WTC11 (cell line): ENCODE data around the gene PAM. TPM values are rescaled to one million over a fixed set of nuclear protein-coding genes. Genes with fewer than 3 reads are reported as not detected.

Experiments used
- ATAC-seq: fragments of 200-7000 bp; cut with Tn5 transposase; 2 replicates; pipeline ENCODE4 v1.10.0; 2021; ENCODE audit warnings: mild to moderate bottlenecking, moderate library complexity
- CTCF ChIA-PET: fragments of 300-600 bp; sonication (Branson Sonifier 250); formaldehyde crosslinking; loops from one replicate; lab custom pipeline; 2021; ENCODE audit warnings: antibody characterized with exemption; lab: Charles Lee
- POLR2A ChIA-PET: fragments of 350-600 bp; sonication (Branson Sonifier 250); formaldehyde crosslinking; loops from one replicate; lab custom pipeline; 2021; ENCODE audit warnings: antibody characterized with exemption; lab: Charles Lee
- DNase-seq: peaks from one replicate; pipeline ENCODE4 v3.0.0; 2021; ENCODE audit warnings: low spot score
- H3K27ac Mint-ChIP-seq: 2 replicates; pipeline ENCODE4 v1.8.0; 2021; ENCODE audit warnings: mixed read lengths
- H3K27me3 Mint-ChIP-seq: 2 replicates; pipeline ENCODE4 v1.8.0; 2021; ENCODE audit warnings: low read depth, mild to moderate bottlenecking, moderate library complexity, mixed read lengths
- H3K36me3 Mint-ChIP-seq: 2 replicates; pipeline ENCODE4 v1.8.0; 2021; ENCODE audit warnings: mixed read lengths
- H3K4me1 Mint-ChIP-seq: 2 replicates; pipeline ENCODE4 v1.8.0; 2022; ENCODE audit warnings: mixed read lengths
- H3K4me3 Mint-ChIP-seq: 2 replicates; pipeline ENCODE4 v1.8.0; 2021; ENCODE audit warnings: mild to moderate bottlenecking, moderate library complexity, mixed read lengths
- H3K9me3 Mint-ChIP-seq: 2 replicates; pipeline ENCODE4 v1.8.0; 2021; ENCODE audit warnings: mixed read lengths
- ATF1 ChIP-seq: sonication (generic); formaldehyde crosslinking; IDR thresholded peaks from 2 replicates; pipeline ENCODE4 v1.8.1; 2023; ENCODE audit warnings: mild to moderate bottlenecking, moderate library complexity, missing genetic modification reagents
- CBFB ChIP-seq: sonication (generic); formaldehyde crosslinking; IDR thresholded peaks from 2 replicates; pipeline ENCODE4 v1.8.1; 2022; ENCODE audit warnings: mild to moderate bottlenecking, low read depth, missing genetic modification reagents
- CREB1 ChIP-seq: sonication (generic); formaldehyde crosslinking; IDR thresholded peaks from 2 replicates; pipeline ENCODE4 v1.8.0; 2023; ENCODE audit warnings: mild to moderate bottlenecking, missing genetic modification reagents
- EMX1 ChIP-seq: fragments of 250-450 bp; sonication (Bioruptor Pico); IDR thresholded peaks from 2 replicates; pipeline ENCODE4 v1.8.0; 2021; ENCODE audit warnings: mild to moderate bottlenecking
- ESRRA ChIP-seq: sonication (generic); formaldehyde crosslinking; IDR thresholded peaks from 2 replicates; pipeline ENCODE4 v1.8.1; 2022; ENCODE audit warnings: mild to moderate bottlenecking, missing genetic modification reagents, borderline replicate concordance
- FOXP1 ChIP-seq: sonication (generic); formaldehyde crosslinking; IDR thresholded peaks from 2 replicates; pipeline ENCODE4 v1.8.0; 2022; ENCODE audit warnings: missing genetic modification reagents, mild to moderate bottlenecking, moderate library complexity, borderline replicate concordance
- GRHL2 ChIP-seq: fragments of 250-450 bp; sonication (Bioruptor Pico); IDR thresholded peaks from 2 replicates; pipeline ENCODE4 v1.8.0; 2022; ENCODE audit warnings: mild to moderate bottlenecking, moderate library complexity; ENCODE audit not compliant: insufficient replicate concordance, severe bottlenecking
- OVOL2 ChIP-seq: fragments of 250-450 bp; sonication (Bioruptor Pico); IDR thresholded peaks from 2 replicates; pipeline ENCODE4 v1.9.0; 2021; ENCODE audit warnings: mild to moderate bottlenecking, borderline replicate concordance
- TCF7 ChIP-seq: sonication (generic); formaldehyde crosslinking; IDR thresholded peaks from 2 replicates; pipeline ENCODE4 v1.8.0; 2022; ENCODE audit warnings: mild to moderate bottlenecking, low read depth, missing genetic modification reagents, moderate library complexity
- ZNF219 ChIP-seq: sonication (generic); formaldehyde crosslinking; IDR thresholded peaks from 2 replicates; pipeline ENCODE4 v1.8.0; 2023; ENCODE audit warnings: missing genetic modification reagents, mild to moderate bottlenecking, borderline replicate concordance
- ZNF317 ChIP-seq: sonication (generic); formaldehyde crosslinking; IDR thresholded peaks from 2 replicates; pipeline ENCODE4 v1.8.1; 2023; ENCODE audit warnings: low read depth, mild to moderate bottlenecking, moderate library complexity, missing genetic modification reagents, borderline replicate concordance
- total RNA-seq: library from RNA; stranded (reverse); gene quantifications from 3 replicates; pipeline ENCODE4 v1.2.3, GENCODE V29; 2021
- TF ChIP-seq, protein P1 (sequence below): sonication (generic); formaldehyde crosslinking; IDR thresholded peaks from 2 replicates; pipeline ENCODE4 v1.8.1; 2023; ENCODE audit warnings: mild to moderate bottlenecking, missing genetic modification reagents, moderate library complexity
- TF ChIP-seq, protein P2 (sequence below): sonication (generic); formaldehyde crosslinking; IDR thresholded peaks from 2 replicates; pipeline ENCODE4 v1.8.1; 2023; ENCODE audit warnings: mild to moderate bottlenecking, missing genetic modification reagents
- TF ChIP-seq, protein P3 (sequence below): sonication (generic); formaldehyde crosslinking; IDR thresholded peaks from 2 replicates; pipeline ENCODE4 v1.8.1; 2022; ENCODE audit warnings: low read depth, missing genetic modification reagents, borderline replicate concordance
- TF ChIP-seq, protein P4 (sequence below): sonication (generic); formaldehyde crosslinking; IDR thresholded peaks from 2 replicates; pipeline ENCODE4 v1.8.1; 2023; ENCODE audit warnings: mild to moderate bottlenecking, missing genetic modification reagents
- TF ChIP-seq, protein P5 (sequence below): sonication (generic); formaldehyde crosslinking; IDR thresholded peaks from 2 replicates; pipeline ENCODE4 v1.8.1; 2023; ENCODE audit warnings: mild to moderate bottlenecking, missing genetic modification reagents, moderate library complexity
- TF ChIP-seq, protein P6 (sequence below): fragments of 250-450 bp; sonication (Bioruptor Pico); IDR thresholded peaks from 2 replicates; pipeline ENCODE4 v2.1.2; 2022; ENCODE audit warnings: mild to moderate bottlenecking, moderate library complexity
- TF ChIP-seq, protein P7 (sequence below): sonication (generic); formaldehyde crosslinking; IDR thresholded peaks from 2 replicates; pipeline ENCODE4 v1.8.0; 2022; ENCODE audit warnings: mild to moderate bottlenecking, missing genetic modification reagents

Gene PAM
- total RNA-seq, 1 experiment from 2014 or later, result 52.3 TPM

DNA sequence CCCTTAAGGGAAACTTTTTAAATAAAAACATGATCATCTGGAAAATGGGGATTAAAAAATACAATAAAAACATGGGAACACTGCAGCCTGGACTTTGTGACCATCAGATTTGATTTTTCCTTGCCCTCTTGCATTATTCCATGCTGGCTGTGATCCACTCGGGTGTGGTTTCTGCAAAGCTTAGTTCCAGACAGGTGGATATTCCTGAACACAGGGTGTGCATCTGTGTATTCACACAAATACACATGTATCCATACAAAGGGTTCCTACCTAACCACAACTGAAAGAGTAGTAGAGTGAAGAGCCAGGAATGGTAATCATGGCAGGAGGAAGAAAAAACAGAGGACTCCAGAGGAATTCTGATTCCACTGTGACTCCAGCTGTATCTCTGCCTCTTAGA lies 178.2 kb downstream of the PAM start (continued):
- TF ChIP-seq, protein P1, sequence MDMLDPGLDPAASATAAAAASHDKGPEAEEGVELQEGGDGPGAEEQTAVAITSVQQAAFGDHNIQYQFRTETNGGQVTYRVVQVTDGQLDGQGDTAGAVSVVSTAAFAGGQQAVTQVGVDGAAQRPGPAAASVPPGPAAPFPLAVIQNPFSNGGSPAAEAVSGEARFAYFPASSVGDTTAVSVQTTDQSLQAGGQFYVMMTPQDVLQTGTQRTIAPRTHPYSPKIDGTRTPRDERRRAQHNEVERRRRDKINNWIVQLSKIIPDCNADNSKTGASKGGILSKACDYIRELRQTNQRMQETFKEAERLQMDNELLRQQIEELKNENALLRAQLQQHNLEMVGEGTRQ (CRISPR knock-in tag), result no peak

DNA sequence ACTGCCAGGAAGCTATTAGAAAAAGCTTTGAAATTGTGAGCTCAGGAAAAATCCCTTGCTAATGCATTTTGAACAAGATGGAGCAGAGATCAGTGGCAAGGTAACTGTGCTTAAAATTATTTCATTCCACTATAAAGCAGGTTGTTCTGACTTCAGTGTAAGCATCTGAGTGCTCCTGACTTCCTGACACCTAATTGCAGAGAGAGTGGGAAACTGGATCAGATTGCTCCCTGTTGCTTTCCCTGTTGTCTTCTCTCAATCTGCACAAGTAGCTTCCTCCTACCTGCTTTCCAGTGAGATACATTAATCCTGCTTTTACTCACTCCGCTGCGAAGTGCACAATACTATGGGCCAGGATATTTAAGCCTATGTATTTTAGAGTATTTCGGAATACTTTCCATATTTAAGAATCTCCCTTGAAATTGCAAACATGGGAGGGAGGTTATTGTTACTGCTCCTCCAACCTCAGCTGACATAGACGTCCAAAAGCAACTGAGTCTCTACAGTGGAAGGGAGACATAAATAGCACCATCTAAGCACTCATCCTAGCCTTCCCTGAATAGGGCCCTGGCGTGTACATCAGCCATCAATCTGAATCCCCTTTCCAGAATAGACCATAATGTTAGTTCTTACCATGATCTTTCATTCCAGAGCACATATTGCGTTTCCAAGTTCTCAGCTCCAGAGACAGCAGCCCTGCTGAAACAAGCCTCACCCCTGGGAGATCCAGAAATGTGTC lies 178.8 kb downstream of the PAM start:
- no peaks in the 10 kb centered on the region for H3K9me3 Mint-ChIP-seq
- TF ChIP-seq, protein P2, sequence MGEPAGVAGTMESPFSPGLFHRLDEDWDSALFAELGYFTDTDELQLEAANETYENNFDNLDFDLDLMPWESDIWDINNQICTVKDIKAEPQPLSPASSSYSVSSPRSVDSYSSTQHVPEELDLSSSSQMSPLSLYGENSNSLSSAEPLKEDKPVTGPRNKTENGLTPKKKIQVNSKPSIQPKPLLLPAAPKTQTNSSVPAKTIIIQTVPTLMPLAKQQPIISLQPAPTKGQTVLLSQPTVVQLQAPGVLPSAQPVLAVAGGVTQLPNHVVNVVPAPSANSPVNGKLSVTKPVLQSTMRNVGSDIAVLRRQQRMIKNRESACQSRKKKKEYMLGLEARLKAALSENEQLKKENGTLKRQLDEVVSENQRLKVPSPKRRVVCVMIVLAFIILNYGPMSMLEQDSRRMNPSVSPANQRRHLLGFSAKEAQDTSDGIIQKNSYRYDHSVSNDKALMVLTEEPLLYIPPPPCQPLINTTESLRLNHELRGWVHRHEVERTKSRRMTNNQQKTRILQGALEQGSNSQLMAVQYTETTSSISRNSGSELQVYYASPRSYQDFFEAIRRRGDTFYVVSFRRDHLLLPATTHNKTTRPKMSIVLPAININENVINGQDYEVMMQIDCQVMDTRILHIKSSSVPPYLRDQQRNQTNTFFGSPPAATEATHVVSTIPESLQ, result no peak
- TF ChIP-seq TCF7 (CRISPR knock-in tag), result no peak
- TF ChIP-seq, protein P3, sequence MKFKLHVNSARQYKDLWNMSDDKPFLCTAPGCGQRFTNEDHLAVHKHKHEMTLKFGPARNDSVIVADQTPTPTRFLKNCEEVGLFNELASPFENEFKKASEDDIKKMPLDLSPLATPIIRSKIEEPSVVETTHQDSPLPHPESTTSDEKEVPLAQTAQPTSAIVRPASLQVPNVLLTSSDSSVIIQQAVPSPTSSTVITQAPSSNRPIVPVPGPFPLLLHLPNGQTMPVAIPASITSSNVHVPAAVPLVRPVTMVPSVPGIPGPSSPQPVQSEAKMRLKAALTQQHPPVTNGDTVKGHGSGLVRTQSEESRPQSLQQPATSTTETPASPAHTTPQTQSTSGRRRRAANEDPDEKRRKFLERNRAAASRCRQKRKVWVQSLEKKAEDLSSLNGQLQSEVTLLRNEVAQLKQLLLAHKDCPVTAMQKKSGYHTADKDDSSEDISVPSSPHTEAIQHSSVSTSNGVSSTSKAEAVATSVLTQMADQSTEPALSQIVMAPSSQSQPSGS, result no peak
- TF ChIP-seq, all 79 proteins: peak for 0
- H3K4me1 Mint-ChIP-seq, result peaks cover 12% of the 10 kb centered on the region
- DNase-seq (no peak), ATAC-seq (no peak; the same call in 1 of the 2 replicates)
- H3K36me3 Mint-ChIP-seq, result no peaks in the 10 kb centered on the region
- H3K27ac Mint-ChIP-seq, result peak overlapping the region; percentile 9; the same call in 1 of the 2 replicates
- H3K4me3 Mint-ChIP-seq, result no peak overlapping the region
- ChIA-PET POLR2A (no interaction called here), CTCF (no interaction called here)
- no peaks in the 10 kb centered on the region for H3K27me3 Mint-ChIP-seq

DNA sequence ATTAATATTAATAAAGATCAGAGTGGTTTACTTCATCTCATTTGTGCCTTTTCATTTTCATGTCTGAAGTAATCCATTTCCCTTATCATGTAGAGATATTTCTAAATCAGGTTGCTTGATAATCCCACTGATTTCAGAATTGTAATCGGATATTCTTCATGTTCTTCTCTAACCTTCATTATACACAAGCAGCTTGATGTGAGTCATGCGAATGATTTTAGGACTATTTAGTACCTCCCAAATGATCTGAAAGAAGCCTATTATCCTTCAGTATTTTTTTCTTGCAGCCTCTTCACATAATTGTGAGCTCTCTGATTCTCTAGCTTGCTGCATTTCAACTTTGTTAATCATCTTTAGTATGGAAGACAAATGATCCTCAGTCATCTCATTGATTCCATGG lies 182.8 kb downstream of the PAM start:
- Mint-ChIP-seq H3K4me1 (0 out of 2 replicates have a peak, but pooled peaks cover 2% of the 10 kb centered on the region), H3K36me3 (no peaks in the 10 kb centered on the region), H3K27ac (no peak overlapping the region), H3K27me3 (no peaks in the 10 kb centered on the region), H3K4me3 (no peak overlapping the region), H3K9me3 (no peaks in the 10 kb centered on the region)
- no peak for ATAC-seq
- DNase-seq, result no peak
- CTCF ChIA-PET, result interaction anchor here (1.4 kb wide), 1 partner anchor 287 kb away, joined by 3 read pairs; no protein-coding TSS in a partner anchor
- POLR2A ChIA-PET, result interaction anchor here (0.6 kb wide), 1 partner anchor 78 kb away, joined by 4 read pairs; no protein-coding TSS in a partner anchor
- TF ChIP-seq, protein P4, sequence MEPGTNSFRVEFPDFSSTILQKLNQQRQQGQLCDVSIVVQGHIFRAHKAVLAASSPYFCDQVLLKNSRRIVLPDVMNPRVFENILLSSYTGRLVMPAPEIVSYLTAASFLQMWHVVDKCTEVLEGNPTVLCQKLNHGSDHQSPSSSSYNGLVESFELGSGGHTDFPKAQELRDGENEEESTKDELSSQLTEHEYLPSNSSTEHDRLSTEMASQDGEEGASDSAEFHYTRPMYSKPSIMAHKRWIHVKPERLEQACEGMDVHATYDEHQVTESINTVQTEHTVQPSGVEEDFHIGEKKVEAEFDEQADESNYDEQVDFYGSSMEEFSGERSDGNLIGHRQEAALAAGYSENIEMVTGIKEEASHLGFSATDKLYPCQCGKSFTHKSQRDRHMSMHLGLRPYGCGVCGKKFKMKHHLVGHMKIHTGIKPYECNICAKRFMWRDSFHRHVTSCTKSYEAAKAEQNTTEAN, result no peak
- no peak for TF ChIP-seq CREB1 (CRISPR knock-in tag)
- TF ChIP-seq, protein P5, sequence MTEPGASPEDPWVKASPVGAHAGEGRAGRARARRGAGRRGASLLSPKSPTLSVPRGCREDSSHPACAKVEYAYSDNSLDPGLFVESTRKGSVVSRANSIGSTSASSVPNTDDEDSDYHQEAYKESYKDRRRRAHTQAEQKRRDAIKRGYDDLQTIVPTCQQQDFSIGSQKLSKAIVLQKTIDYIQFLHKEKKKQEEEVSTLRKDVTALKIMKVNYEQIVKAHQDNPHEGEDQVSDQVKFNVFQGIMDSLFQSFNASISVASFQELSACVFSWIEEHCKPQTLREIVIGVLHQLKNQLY, result no peak
- TF ChIP-seq, protein P2, result no peak
- no peak for TF ChIP-seq EMX1
- no peak for TF ChIP-seq FOXP1 (CRISPR knock-in tag)
- no peak for TF ChIP-seq ZNF219 (CRISPR knock-in tag)
- no peak for TF ChIP-seq ATF1 (CRISPR knock-in tag)
- TF ChIP-seq ESRRA (CRISPR knock-in tag), result no peak
- no peak for TF ChIP-seq OVOL2 (CRISPR knock-in tag)
- TF ChIP-seq ZNF317, result no peak
- TF ChIP-seq, protein P6, sequence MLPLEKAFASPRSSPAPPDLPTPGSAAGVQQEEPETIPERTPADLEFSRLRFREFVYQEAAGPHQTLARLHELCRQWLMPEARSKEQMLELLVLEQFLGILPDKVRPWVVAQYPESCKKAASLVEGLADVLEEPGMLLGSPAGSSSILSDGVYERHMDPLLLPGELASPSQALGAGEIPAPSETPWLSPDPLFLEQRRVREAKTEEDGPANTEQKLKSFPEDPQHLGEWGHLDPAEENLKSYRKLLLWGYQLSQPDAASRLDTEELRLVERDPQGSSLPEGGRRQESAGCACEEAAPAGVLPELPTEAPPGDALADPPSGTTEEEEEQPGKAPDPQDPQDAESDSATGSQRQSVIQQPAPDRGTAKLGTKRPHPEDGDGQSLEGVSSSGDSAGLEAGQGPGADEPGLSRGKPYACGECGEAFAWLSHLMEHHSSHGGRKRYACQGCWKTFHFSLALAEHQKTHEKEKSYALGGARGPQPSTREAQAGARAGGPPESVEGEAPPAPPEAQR (CRISPR knock-in tag), result no peak
- no peak for TF ChIP-seq GRHL2 (CRISPR knock-in tag)
- no peak for TF ChIP-seq CBFB (CRISPR knock-in tag)
- TF ChIP-seq, protein P7, sequence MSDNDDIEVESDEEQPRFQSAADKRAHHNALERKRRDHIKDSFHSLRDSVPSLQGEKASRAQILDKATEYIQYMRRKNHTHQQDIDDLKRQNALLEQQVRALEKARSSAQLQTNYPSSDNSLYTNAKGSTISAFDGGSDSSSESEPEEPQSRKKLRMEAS (CRISPR knock-in tag), result no peak
